ENCODE results near the gene ANKMY1. TPM values are rescaled to one million over a fixed set of nuclear protein-coding genes. Genes with fewer than 3 reads are reported as not detected.

Gene ANKMY1
- total RNA-seq, 4 donors from 2014 or later = 11.7 to 30.5 (median 15.3) TPM

DNA sequence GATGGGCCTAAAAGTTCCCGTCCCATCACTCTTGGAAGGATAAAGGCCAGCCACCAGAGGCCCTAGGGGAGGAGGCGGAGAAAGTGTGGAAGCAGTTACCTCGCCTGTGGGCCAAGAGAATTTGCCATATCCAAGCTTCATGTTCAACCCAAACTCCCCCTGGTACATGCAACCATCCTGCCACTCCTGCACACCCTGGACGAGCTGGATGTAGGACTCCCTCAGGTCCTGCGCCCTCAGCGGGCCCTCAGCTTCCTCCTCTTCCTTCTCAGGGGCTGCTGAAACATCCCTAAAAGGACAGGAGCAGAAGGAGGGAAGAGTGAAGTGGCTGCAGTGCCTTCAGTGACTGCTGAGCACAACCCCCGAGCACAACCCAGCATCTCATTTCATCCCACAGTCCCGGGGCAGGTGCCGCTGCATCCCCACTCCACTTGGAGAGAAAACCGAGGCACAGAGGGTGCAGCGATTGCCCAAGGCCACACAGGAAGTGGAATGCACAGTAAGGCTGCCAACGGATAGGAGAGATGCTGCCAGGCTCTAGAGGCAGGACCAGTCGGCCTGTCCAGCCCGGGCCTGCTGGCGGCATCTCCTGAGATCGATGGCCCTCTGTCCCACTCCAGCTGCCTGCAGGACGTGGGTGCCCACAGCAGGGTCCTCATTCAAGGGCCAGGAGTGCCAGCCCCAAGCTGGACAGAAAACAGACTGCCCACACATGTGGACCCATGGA lies 2.9 kb downstream of the ANKMY1 start:
- TF ChIP-seq, protein P1, sequence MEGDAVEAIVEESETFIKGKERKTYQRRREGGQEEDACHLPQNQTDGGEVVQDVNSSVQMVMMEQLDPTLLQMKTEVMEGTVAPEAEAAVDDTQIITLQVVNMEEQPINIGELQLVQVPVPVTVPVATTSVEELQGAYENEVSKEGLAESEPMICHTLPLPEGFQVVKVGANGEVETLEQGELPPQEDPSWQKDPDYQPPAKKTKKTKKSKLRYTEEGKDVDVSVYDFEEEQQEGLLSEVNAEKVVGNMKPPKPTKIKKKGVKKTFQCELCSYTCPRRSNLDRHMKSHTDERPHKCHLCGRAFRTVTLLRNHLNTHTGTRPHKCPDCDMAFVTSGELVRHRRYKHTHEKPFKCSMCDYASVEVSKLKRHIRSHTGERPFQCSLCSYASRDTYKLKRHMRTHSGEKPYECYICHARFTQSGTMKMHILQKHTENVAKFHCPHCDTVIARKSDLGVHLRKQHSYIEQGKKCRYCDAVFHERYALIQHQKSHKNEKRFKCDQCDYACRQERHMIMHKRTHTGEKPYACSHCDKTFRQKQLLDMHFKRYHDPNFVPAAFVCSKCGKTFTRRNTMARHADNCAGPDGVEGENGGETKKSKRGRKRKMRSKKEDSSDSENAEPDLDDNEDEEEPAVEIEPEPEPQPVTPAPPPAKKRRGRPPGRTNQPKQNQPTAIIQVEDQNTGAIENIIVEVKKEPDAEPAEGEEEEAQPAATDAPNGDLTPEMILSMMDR (IDR thresholded peaks at IDR 0.05; ENCODE audit: low read depth) = no peak

- TF ChIP-seq, protein P1 (IDR thresholded peaks at IDR 0.05; ENCODE audit: low read depth) = no peak
Observed at GRCh38 chr2:240553956-240554480, 3.8 kb downstream of the ANKMY1 start.

- TF ChIP-seq, protein P1 (IDR thresholded peaks at IDR 0.05; ENCODE audit: low read depth) = no peak
Observed at GRCh38 chr2:240551811-240552210, 6.0 kb downstream of the ANKMY1 start.

DNA sequence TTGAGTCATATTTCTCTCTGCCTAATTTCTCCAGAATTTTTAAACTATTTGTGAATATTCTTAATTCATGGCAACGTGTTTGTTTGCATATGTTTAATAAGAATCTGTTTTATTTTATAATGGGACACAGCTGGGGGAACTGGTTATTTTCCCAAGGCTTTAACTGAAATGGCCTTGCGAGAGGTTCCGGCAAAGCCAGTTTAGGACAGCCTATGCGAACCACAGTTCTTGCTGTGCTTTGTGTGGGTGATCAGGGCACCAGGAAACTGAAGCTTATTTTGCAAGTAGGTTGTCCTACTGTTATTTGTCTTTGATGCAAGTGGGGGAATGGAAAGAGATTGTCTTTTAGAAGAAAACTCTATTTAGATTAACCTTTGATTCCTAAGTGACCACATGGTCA lies 6.5 kb downstream of the ANKMY1 start:
- TF ChIP-seq, protein P1 (IDR thresholded peaks at IDR 0.05; ENCODE audit: low read depth) = no peak

DNA sequence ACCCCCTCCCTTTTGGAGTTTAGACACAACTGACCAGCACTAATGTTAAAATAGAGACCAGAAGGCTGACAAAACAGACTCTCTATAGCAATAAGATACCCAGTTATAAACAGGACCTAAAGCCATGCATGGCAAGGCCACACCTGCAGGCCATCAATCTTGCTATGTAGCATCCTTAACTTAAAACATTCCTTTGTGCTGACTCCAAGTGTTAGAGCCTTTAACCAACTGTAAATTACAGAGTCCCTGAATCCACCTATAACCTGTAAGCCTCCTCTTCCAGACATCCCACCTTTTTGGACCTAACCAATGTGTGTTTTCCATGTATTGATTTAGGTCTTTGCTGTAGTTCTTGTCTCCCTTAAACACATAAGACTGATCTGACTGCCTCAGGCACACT lies 17.9 kb downstream of the ANKMY1 start:
- TF ChIP-seq, protein P1 (IDR thresholded peaks at IDR 0.05; ENCODE audit: low read depth) = no peak

DNA sequence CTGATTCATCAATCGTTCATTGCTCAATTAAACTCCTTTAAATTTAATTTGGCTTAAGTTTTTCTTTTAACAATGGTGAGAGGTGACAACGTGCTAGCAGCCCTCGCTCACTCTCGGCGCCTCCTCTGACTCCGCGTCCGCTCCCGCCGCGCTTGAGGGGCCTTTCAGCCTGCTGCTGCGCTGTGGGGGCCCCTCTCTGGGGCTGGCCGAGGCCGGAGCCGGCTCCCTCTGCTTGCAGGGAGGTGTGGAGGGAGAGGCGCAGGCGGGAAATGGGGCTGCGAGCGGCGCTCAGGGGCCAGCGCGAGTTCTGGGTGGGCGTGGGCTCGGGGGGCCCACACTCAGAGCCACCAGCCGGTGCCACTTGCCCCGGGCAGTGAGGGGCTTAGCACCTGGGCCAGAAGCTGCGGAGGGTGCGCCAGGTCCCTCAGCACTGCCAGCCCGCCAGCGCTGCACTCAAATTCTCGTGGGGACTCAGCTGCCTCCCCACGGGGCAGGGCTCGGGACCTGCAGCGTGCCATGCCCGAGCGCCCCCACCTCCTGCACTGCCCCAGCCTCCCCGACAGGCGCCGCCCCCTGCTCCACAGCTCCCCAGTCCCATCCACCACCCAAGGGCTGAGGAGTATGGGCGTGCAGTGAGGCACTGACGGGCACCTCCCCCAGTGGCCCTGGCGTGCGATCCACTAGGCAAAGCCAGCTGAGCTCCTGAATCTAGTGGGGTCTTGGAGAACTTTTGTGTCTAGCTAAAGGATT lies 19.6 kb downstream of the ANKMY1 start:
- TF ChIP-seq, protein P1 (IDR thresholded peaks at IDR 0.05; ENCODE audit: low read depth) = no peak
